GM04503 (cell line): ENCODE results near the gene PML.

Experiments used
- DNase-seq: peaks from one replicate; pipeline ENCODE4 v3.0.0-alpha.2; 2012; ENCODE audit warnings: low read depth

Gene PML, protein sequence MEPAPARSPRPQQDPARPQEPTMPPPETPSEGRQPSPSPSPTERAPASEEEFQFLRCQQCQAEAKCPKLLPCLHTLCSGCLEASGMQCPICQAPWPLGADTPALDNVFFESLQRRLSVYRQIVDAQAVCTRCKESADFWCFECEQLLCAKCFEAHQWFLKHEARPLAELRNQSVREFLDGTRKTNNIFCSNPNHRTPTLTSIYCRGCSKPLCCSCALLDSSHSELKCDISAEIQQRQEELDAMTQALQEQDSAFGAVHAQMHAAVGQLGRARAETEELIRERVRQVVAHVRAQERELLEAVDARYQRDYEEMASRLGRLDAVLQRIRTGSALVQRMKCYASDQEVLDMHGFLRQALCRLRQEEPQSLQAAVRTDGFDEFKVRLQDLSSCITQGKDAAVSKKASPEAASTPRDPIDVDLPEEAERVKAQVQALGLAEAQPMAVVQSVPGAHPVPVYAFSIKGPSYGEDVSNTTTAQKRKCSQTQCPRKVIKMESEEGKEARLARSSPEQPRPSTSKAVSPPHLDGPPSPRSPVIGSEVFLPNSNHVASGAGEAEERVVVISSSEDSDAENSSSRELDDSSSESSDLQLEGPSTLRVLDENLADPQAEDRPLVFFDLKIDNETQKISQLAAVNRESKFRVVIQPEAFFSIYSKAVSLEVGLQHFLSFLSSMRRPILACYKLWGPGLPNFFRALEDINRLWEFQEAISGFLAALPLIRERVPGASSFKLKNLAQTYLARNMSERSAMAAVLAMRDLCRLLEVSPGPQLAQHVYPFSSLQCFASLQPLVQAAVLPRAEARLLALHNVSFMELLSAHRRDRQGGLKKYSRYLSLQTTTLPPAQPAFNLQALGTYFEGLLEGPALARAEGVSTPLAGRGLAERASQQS

DNA sequence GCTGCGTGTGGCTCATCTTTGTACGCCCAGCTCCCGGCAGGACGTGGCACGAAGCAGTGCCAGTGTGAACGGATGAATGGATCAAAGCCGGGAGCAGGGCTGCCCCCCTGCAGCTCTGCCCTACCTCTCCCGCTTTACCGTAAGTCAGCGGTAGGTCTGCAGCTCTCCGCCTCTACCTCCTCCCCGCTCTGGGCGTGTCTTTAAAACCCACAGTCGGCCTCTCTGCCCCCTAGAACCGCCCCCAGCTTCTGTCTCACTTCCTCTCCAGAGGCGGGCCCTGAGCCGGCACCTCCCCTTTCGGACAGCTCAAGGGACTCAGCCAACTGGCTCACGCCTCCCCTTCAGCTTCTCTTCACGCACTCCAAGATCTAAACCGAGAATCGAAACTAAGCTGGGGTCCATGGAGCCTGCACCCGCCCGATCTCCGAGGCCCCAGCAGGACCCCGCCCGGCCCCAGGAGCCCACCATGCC lies at the start of gene PML:
Gene PML (plus strand): TSS at position 304 of the 471 bp plus-strand sequence. CDS start 97 bp downstream, at position 401.
- DNase-seq = peak; percentile 74

DNA sequence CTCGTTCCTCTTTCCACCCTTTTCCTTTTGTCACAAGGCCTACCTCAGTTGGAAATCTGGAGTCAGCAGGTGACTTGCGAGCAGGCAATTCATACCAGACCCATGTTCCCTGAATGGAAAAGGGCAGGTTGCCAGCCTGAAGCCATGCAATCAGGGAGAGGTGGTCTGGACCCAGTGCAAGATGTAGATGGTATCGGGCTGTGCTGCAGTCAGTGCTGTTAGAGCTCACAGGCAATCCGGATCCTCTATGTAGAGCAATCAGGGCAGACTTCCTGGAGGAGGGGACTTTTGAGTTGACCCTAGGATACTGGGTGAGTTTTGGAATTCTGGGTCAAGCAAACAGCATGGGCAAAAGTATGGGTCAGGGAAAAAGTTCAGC lies 49.4 kb upstream of the PML start:
- no peak for DNase-seq

DNA sequence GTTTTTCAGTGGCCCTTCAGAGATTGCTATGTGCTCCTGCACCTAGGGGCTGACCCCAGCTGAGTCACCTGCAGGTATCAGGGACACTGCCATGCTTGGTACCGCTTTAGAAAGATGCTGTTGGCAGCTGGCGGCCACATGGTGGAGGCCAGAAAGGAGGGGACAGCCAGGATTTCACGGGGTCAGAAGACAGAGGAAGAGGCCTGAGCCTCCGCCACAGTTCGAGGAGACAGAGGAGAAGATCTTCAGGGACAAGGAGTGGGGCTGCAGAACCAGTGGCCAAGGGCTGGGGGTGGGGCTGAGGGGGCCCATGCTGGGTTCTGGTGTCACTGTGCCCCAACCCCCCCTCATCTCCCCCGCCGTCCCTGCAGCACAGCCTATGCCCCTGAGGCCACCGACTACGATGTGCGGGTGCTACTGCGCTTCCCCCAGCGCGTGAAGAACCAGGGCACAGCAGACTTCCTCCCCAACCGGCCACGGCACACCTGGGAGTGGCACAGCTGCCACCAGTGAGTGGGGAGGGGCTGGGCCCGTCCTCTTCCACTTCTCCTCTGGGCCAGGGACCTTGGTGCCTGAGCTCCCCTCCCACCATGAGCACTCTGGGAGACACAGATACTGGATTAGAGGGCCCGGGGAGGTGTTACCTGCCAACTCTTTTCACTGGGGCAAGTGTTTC lies 48.3 kb upstream of the PML start:
- DNase-seq = no peak

DNA sequence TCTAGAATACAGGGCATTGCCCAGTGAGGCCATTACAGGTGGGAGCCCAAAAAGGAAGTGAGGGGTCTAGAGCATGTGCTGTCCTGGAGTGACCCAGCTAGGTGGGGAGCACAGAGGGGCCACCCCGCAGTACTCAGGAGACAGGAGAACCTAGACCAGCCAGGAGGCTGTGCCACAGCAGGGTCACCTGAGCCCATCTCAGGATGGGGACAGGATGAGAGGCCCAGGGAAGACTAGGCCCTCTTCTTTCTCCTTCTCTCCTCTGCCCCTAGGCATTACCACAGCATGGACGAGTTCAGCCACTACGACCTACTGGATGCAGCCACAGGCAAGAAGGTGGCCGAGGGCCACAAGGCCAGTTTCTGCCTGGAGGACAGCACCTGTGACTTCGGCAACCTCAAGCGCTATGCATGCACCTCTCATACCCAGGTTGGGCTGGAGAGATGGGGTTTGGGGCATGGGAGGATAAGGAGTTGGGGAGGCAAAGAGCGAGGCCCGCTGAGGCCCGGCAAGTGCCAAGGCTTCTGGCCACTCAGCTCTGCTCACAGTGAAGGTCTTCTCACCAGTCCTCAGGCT lies 47.6 kb upstream of the PML start:
- DNase-seq = no peak

- no peak for DNase-seq
Measured at GRCh38 chr15:73947651-73948050, 46.9 kb upstream of the PML start.

DNA sequence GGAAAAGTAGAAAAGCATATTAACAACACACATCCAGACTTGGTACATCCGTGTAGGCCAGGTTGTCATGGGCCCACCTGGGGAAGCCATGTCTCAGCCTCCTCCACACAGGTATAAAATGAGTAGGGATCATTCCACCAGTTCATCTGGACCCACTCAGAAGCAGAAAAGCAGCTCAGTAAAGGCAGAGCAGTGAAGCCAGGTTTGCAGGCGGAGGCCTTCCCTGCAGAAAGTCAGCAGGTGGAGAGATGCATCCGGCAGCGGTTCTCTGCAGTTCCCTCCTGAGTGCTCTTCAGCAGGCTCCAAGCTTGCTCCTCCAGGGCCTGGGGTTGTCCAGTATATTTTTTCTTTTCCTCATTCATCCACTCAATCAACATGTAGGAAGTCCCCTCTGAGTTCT lies 46.1 kb upstream of the PML start:
- DNase-seq = no peak

GRCh38 chr15:73948982-73949381 lies 45.5 kb upstream of the PML start:
- DNase-seq = no peak

GRCh38 chr15:73949496-73949895 lies 45.0 kb upstream of the PML start:
- no peak for DNase-seq

GRCh38 chr15:73950479-73950830 lies 44.1 kb upstream of the PML start:
- DNase-seq = no peak

- DNase-seq = peak; percentile 93
Measured at GRCh38 chr15:73950831-73951561, 43.5 kb upstream of the PML start.

DNA sequence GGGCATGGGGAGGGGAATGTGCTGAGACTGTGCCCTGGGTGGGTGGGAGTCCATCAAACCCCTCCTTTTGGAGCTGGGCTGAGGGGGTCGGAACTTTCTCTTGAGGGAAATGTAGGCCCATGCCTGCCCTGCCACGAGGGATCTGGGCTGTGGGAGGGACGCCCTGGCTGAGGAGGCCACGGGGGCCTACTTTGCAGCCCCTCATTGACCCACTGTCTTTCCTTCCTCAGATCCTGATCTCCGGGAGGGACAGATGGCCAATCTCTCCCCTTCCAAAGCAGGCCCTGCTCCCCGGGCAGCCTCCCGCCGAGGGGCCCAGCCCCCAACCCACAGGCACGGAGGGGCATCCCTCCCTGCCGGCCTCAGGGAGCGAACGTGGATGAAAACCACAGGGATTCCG lies 42.9 kb upstream of the PML start:
- DNase-seq = no peak

- DNase-seq = no peak
Measured at GRCh38 chr15:73952171-73952912, 42.2 kb upstream of the PML start.

GRCh38 chr15:73952913-73953750 lies 41.4 kb upstream of the PML start:
- no peak for DNase-seq

GRCh38 chr15:73954188-73955145 lies 40.0 kb upstream of the PML start:
- DNase-seq = no peak

GRCh38 chr15:73955326-73955725 lies 39.2 kb upstream of the PML start:
- no peak for DNase-seq

DNA sequence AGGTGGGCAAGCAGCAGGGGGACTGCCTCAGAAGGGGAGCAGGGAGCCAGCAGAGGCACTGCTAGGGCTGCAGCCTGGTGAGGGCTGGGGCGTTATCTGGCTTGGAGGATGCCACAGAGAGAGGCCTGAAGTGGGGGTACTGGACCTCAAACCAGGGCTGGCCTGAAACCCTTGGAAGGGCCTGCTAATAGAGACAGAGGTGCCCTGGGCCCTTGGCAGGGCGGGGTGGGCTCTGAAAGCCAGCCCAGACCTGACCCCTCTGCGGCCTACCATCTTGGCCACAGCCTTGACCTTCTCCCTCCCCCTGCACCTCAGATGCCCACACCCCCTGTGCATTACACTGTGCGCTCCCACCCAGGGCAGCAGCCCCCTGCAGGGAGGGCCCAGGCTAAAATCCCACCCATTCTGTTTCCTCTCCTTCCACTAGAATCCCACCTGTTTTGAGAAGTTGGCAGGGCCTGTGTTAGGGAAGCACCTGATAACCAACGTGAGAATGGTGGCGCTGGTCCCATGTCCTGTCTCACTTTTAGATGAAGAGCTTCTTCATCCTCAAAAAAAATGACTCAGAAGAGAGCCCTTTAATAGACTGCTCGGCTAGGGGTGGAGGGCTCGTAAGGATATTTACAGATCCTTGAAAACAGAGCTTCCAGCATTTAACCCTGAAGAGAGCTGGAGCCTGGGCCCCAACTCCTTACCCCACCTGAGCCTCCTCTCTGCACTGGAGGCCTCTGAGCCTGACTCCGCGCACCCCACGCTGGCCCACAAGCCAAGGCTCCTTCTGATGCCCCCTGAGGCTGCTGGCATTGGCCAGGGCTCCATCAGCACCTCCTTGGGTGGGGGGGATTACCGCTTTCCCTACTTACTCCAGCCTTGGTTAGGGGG lies 38.4 kb upstream of the PML start:
- no peak for DNase-seq

- peak; percentile 80 for DNase-seq
Measured at GRCh38 chr15:73956743-73957135, 37.8 kb upstream of the PML start.

- no peak for DNase-seq
Measured at GRCh38 chr15:73957276-73957675, 37.2 kb upstream of the PML start.
